Activated CD8-positive, alpha-beta memory T cell treated with anti-CD3 and anti-CD28 coated beads for 1 hour (primary cell): ENCODE measurements around the gene ACTN1.

Experiments
- DNase-seq, 2 donors: peaks; one replicate each; pipeline ENCODE4 v3.0.0-alpha.2; 2020; ENCODE audit warnings: low read depth in 1 of 2; ENCODE audit errors: extremely low read depth in 1 of 2

ACTN1 gene

GRCh38 chr14:68836082-68836481, 143.0 kb downstream of the ACTN1 start:
- DNase-seq, result no peak

- DNase-seq, result no peak
Measured at GRCh38 chr14:68834816-68835215, 144.3 kb downstream of the ACTN1 start.

DNA sequence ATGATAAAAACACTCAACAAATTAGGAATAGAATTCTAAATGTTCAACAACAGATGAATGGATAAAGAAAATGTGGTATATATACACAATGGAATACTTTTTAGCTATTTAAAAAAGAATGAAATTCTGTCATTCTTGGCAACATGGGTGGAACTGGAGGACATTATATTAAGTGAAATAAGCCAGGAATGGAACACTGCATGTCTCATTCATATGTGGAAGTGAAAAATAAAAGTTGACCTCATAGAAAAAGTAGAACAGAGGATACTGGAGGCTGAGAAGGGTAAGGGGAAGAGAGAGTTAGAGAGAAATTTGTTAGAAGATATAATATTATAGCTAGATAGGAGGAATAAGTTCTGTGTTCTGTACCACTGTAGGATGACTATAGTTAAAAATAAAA, 150.4 kb downstream of the ACTN1 start:
- DNase-seq, result no peak

DNA sequence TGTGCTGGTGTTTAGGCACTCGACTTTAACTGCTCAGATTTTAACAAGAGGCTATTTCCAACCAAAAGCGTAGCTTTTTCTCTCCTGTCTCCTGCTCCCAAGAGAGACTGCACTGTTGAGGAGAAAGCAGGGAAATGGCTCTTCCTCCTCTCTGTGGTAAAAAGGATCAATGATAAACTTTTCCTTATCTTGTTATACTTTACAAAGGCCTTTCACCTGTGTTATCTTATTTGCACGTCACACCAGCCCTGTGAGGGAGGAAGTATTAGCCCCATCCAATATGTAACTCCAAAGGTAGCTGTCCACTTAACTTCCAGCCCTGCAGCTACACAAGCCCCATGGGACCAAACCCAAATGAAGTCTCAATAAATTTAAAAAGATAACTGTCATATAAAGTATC, 153.4 kb downstream of the ACTN1 start:
- DNase-seq, result no peak

GRCh38 chr14:68824517-68825347, 154.4 kb downstream of the ACTN1 start:
- no peak for DNase-seq

GRCh38 chr14:68824207-68824516, 154.9 kb downstream of the ACTN1 start:
- DNase-seq, result no peak
